Stimulated activated CD4-positive, alpha-beta T cell treated with anti-CD3 and anti-CD28 coated beads, Interleukin-4, amount 100 ng/mL, for 4 hours (primary cell): Measurements from ENCODE around the gene EMC7.
A peak's percentile ranks its signal among the peaks of the same experiment; 100 is the strongest.
"Not testable (repeated sequence)": the region's sequence is repeated elsewhere in the genome, so short reads cannot be mapped to it uniquely, and the experiment has no call there.

ENCODE experiments used
- DNase-seq, 2 experiments: peaks; one replicate each; pipeline ENCODE4 v3.0.0-alpha.2; 2020

EMC7 gene

DNA sequence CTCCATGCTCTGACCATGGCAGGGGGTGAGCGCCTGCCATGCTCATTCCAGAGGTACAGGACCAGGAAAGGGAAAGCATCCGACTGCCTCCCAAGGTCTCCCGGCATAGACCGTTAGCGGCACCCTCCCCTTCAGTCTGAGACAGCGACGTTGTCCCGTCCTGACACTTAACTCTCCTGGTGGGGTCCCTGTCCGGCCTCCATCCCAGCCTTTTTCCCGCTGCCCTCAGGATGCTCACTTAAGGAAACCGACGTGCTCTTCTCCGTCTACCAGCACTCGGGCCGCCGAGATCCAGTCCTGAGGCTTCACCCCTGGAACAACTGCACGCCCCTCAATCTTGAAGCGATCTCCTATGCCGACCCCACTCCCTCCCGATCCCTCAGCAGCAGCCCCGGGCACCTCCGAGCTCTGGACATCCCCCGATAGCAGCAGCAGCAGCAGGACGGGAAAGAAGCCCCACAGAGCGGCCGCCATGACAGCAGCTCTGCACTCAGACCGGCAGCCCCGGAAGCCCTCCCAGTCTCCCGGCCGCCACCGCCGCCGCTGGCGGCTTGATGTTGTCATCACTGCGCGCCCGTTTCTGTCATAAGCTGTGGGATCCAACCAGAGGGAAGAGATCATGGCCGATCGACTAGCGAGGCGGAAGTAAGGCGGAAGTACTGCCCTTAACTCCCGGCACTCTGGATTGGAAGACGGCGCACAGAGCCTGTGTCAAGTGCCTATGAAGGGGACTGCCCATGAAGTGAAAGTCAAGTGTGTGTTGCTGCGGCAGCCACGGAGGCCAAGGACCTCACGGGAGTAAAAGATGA is at the start of gene EMC7, which contains the start of gene PGBD4:
EMC7 (minus strand) TSS at position 497 of the 809 bp plus-strand sequence; CDS start at position 474, 23 bp downstream.
PGBD4 (plus strand) TSS at position 718 of the 809 bp plus-strand sequence. CDS start 449 bp downstream, outside the sequence.
- DNase-seq: peak; percentile 98 to 99

DNA sequence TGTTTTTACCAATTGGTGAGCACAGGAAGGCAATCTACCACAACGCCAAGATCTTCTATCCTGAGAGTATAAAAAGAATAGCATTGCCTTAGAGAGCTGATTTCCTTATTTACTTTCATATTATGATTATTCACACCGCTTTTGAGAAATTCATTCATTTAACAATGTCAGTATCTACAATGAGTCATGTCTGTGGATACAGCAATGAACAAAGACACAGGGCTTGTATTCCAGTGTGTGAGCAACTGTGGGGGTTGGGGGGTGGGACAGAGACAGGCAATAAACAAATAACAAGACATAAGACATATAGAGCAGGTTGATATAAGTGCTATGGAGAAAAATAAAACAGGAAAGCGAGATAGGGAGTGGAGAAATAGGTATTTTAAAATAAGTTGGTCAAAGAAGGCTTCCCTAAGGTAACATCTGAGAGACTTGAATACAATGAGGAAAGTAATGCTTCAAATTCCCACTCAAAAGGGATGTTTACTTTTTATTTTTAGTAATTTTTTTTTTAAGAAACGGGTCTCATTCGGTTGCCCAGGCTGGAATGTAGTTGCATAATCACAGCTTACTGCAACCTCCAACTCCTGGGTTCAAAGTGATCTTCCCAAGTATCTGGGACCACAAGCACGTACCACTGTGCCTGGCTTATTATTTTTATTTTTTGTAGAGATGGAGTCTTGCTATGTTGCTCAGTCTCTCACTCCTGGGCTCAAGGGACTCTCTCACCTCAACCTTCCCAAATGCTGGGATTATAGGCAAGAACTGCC is 45.9 kb upstream of the EMC7 start:
- DNase-seq: no peak

DNA sequence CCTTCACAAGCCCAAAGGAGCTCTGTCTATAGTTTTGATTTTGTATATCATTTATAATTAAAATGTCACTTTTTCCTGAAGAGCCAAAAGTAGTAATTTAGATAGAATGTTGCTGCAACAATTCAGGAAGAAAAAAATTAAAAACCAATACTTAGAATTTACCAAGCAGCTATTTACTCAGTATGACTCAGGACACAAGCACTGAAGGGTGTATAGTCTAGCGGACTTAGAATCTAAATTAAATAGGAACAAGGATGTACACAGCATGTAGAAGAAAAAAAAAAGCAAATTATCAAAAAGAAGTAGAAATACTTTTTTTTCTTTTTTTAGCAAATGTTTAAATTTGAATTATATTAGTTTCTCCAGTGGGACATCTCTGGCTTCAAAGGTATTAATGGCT is 31.8 kb upstream of the EMC7 start:
- no peak for DNase-seq

DNA sequence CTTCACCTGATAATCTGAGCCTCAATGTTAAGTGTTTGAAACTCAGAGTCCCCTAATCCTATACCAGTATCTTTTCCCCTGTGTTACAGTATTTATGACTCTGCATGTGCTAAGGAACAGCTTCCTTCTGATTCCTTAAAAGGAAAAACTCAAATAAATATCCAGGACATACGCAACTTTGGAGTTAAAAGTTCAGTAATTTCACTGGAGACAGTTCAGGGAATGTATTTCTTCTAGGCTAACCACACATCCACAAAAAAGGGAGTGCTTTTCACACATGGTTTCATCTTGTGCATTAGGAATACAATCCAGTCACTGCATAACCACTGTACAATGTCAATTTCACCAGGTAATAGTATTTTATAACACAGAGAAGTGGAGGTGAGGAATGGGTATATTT is 31.2 kb upstream of the EMC7 start:
- DNase-seq: no peak

DNA sequence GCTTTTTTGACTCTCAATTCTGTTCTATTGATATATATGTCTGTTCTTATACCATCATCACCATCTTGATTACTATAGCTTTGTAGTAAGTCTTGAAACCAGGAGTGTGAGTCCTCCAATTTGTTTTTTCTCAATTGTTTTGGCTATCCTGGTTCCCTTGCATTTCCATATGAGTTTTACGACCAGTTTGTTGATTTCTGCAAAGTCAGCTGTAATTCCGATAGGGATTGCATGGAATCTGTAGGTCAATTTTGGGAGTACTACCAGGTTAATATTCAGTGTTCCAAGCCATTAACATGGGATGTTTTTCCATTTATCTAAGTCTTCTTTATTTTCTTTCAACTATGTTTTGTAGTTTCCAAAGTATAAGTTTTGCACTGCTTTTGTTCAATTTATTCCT is 27.2 kb upstream of the EMC7 start:
- DNase-seq: no peak

DNA sequence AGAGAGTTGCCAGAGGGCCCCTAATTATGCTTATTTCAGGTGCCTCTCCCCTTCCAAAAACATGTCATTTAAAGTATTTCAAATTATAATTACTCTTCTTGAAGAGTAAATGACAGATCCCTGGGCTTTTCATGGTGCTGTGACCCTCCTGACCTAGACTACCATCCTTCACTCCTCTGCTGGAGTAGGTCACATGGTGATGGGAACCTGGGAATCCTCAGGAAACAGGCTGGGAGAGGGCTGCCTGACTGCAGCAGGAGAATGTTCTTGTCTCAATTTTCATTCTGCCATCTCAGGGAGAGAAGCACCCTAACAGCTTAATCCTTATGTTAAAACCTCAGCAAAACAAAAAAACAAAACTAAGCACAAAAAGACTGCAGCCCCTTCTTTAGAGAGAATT is 24.9 kb upstream of the EMC7 start:
- DNase-seq: no peak

DNA sequence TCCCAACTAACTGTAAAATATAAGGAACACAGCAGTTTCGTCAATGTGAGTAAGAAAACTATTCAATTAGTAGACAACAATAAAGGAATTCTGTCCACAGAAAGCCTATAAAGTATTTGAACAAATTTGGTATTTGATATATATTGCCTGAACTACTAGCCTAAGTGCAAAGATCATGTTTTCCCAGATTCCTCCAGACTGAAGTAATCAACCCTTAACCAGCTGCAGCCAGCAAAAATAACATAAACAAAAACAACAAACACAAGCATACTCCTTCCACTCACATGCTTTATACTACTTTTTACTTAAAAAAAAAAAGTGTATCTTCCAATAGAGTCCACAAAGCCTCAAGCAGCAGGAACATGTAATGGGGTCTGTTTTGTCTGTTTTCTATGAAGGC is 24.3 kb upstream of the EMC7 start:
- no peak for DNase-seq

DNA sequence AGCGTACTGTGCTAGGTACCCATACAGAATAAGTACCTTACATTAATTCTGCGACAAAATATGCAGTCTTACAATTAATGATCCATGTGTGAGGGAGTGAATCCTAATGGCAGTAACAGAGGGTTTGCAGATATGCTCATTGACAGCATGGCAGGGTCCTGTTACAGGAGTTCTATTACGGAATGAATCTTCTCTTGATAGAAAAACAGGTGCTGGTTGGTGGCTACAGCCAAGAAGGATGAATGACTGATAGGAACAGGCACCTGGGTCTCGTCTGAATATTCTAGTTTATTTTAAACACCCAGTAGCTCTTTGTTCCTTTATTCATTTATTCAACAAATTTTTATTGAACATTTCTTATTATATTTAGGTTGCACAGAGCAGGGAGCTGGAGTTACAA is 23.0 kb upstream of the EMC7 start:
- no peak for DNase-seq

DNA sequence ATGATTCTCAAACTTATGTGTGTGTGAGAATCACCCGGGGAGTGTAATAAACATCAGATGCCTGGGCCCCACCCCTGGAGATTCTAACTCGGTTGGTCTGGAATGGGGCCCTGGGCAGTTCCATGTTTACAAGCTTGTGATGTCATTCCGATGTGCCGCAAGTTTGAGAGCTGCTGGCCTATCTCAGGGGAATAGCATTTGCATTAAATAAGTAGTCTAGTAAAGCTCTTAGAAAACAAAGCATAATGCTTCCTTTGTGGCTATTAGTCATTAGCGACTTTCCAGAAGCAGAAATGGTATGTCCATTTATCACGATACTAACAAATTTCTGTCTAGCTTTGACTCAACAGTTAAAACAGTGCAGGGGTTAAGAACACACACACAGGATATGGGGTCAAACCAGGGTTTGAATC is 21.1 kb upstream of the EMC7 start:
- no peak for DNase-seq

DNA sequence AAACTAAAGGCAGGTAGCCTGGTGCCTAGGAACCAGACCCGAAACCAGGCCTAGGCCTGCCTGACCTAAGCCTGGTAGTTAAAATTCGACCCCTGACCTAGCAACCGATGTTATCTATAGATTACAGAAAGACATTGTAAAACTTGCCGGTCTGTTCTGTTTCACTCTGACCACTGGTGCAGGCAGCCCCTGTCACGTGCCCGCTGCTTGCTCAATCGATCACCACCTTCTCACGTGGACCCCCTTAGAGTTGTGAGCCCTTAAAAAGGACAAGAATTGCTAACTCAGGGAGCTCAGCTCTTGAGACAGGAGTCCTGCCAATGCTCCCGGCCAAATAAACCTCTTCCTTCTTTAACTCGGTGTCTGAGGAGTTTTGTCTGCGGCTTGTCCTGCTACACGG is 20.1 kb upstream of the EMC7 start:
- not testable (repeated sequence) for DNase-seq

DNA sequence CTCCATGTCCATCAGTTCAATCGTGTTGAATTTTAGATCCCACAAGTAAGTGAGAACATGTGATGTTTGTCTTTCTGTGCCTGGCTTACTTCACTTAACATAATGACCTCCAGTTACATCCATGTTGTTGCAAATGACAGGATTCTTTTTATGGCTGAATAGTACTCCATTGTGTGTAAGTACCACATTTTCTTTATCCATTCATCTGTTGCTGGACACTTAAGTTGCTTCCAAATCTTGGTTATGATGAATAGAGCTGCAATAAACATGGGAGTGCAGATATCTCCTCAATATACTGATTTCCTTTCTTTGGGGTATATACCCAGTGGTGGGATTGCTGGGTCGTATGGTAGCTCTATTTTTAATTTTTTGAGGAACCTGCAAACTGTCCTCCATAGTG is 18.8 kb upstream of the EMC7 start:
- DNase-seq: not testable (repeated sequence)

DNA sequence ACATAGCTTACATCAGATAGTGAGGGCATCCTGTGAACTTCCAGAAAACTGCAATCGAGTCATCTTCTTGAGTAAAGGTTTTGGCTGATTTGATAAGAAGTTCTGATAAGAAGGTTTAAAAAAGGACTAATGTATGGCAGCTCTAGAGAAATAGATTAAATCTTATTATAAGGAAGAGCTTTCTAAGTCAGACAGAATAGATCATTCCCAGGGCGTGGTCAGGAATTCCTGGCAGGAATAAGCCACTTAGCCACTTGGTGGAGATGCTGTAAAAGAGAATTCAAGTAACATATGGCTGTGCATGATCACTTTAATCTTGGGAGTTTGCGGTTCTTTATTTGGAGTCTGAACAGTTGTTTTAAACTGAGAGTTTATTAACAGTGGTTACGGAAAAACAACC is 17.6 kb upstream of the EMC7 start:
- no peak for DNase-seq

DNA sequence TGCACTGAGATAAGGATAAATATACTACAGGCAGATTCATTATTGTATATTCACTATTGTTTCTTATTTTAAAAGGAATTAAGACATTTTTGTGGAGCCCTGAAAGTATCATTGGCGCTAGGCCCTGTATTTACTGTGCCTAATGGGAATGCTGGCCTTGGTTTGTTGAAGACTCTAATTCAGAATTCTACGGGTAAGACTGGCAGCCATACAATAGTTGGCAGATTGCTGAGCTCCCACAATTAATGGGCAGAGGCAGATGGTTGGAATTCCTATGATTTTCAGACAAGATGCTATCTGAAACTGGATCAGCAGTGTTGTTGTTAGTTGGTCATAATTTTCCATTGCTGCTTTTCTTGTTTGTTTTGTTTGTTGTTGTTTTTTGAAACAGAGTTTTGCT is 15.0 kb upstream of the EMC7 start:
- DNase-seq: no peak

DNA sequence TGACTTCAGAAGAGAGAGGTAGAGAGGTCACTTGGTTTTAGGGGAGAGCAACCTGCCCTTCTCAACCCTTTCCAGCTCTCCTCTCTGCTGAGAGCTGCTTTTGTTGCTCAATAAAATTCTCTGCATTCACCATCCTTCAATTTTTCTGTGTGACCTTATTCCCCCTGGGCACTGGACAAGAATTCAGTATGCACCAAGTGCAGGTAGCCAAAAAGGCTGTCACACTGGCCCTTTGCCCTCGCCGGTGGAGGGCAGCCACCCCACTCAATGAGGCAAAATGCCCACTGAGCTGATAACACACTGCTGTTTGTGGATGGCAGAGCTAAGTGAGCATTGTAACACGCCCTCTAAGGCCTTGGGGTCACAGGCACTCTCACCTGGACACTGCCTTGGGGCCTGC is 13.1 kb upstream of the EMC7 start:
- DNase-seq: no peak

DNA sequence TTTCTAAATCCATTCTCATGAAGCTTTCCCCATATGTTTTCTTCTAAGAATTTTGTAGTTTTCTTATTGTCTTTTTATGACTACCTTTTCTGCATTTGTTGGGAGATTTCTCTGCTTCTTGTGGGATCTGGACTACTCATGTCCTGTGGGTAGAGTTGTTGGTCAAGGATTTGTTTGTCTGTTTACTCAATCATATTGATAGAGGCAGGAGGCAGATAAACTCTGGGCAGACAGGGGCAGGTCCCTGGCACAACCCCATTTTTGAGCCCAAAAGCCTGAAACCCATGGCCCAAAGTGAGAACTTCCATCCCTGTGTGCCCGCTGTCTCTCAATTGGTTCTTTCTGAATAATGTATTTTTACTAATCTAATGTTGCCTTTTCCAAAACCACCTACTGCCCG is 12.6 kb upstream of the EMC7 start:
- DNase-seq: no peak

DNA sequence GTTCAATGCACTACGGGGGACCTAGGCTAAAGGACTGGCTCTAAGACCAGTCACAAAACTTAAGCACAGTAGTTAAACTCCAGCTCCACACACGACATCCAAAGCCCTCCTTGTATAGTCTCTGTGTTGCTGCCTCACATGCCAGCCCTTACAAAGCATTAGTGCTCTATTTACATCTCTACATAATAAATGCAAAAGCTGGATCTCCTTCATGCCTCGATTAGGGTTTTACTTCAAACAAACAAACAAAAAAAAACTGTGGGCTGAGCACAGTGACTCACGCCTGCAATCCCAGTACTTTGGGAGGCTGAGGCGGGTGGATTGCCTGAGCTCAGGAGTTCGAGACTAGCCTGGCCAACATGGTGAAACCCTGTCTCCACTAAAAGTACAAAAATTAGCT is 9.8 kb upstream of the EMC7 start:
- no peak for DNase-seq

DNA sequence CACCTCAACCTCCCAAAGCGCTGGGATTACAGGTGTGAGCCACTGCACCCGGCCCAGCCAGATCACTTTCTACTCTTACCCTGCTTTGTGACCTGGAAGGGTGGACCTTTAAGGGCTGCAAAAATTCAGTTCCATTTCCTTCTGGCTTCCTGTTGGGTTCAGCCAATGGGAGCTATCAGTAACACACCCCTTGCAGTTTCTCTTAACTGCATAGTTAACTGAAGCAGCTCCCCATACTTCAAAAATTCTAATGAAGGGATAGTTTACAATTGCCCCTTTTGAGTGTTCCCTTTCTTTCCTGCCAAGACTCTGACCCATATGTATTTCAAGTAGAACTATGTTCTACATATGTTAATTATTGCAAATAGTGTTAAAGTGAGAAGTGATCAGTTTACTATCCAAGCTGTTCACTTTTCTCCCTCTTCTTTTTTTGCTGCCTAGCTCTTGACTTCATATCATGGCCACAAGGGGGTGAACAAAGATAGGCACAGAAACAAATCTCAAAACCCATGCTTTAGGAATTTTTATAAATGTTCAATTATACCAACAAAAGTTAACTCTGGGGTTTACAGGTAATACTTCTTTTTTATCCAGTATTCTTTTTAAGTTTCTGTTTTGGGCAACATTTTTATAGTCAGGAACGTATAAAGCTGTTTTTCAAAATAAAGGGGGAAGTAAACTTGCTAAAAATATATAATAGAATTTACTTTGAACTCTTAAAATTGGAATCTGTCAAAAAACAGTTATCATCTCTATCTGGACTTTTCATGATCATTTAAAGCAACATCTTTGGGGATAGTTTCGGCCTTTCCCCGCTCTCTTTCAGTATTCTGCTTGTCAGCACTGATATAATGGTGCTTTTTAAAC is 8.4 kb upstream of the EMC7 start:
- no peak for DNase-seq

DNA sequence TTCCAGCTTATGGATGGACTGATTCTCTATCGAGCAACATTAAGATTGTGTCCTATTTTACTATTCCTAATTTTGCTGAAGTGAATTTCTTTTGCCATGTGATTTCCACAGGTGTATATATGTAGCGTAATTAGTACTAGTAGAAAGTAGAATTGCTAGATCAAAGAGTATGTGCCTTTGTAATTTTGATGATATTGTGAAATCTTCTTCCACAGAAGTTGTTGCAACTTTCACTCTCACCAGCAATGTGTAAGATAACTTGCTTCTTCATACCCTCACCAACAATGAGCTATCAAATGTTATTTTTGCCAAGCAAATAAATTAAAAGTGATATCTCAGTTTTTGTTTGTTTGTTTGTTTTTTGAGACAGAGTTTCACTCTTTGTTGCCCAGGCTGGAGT is 5.7 kb upstream of the EMC7 start:
- no peak for DNase-seq

DNA sequence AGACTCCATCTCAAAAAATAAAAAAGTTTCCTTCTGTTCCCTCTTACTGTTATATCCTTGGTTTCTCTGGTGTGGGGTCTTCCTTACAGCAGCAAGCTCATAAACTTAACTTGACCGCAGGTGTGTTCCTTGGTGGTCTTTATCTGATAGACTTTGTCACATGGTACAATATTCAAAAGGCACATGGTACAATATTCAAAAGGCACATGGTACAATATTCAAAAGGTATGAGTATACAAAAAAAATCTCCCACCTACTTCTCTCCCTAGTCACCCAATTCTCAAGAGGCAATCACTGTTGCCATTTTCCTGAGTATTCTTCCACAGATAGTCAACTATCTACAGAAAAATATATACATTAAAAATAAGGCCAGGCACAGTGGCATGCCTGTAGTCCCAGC is 4.8 kb upstream of the EMC7 start:
- no peak for DNase-seq

DNA sequence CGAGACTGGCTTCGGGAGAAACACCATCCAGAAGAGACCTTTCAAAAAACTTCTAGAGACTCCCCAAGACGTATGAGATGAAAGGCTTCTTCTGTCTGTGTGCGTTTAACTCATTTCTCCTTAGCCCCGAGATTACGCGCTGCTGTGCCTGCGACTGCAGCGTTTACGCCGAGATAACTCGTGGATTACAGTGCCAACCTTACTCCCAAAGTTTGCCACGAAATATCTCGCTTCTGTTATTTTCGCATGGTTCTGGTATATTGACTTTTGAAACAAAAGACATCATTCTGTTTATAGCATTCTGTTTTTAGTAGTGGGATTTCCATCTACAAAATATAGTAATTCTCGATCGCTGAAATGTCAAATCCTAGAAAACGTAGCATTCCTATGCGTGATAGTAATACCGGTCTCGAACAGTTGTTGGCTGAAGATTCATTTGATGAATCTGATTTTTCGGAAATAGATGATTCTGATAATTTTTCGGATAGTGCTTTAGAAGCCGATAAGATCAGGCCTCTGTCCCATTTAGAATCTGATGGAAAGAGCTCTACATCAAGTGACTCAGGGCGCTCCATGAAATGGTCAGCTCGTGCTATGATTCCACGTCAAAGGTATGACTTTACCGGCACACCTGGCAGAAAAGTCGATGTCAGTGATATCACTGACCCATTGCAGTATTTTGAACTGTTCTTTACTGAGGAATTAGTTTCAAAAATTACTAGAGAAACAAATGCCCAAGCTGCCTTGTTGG is 688 bp upstream of the EMC7 start:
- no peak for DNase-seq

DNA sequence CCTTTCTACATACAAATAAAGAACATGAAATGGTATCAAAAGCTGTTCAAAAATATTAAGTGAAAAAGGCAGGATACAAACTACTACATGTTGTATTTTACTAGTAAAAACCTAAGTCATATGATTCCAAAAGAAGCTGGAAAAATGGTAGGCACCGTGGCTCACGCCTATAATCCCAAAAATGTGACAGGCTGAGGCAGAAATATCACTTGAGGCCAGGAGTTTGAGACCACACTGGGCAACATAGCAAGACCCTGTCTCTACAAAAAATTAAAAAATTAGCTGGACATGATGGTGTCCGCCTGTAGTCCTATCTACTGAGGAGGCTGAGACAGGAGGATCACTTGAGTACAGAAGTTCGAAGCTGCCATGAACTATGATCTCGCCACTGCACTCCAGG is 1.7 kb downstream of the EMC7 start:
- no peak for DNase-seq

DNA sequence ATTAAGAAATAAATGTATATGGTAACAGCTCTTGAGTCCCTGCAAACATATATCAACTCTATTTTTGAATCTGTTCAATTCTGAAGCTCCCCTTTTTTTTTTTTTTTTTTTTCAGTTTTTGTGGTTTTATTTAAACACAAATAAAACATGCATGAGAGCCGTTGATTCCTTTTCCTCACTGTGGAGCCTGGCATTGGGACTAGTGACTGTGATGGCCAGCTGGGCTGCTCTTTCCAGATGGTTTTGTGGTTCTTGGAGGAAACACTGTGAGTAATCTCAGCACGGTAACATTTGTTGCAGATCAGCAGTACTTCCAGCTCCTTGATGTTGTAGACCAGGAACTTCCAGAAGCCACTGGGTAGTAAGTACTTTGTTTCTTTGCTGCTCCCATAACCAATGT is 15.9 kb downstream of the EMC7 start:
- no peak for DNase-seq

DNA sequence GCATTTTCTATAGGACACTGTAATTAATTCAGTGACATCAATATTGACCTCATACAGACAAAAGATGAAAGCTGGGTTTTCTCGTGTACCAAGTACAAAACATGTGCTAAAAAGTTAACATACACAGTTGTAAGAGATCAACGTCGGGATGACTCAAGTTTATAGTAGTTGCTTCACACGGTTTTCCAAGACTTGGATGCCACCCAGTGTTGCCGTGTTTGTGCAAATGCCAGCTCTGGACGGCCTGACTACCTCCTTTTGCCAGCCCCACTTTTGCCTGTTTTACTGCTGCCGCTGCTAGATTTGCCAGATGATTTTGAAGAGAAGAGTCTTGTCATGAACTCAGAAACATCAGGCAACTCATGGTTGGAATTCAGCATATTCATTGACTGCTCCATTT is 17.6 kb downstream of the EMC7 start:
- DNase-seq: no peak
